Measurements from ENCODE around the gene SELPLG. TPM values are rescaled to one million over a fixed set of nuclear protein-coding genes. Genes with fewer than 3 reads are reported as not detected.

The SELPLG gene
- total RNA-seq, 1 experiment from 2014 or later = 0.34 TPM

DNA sequence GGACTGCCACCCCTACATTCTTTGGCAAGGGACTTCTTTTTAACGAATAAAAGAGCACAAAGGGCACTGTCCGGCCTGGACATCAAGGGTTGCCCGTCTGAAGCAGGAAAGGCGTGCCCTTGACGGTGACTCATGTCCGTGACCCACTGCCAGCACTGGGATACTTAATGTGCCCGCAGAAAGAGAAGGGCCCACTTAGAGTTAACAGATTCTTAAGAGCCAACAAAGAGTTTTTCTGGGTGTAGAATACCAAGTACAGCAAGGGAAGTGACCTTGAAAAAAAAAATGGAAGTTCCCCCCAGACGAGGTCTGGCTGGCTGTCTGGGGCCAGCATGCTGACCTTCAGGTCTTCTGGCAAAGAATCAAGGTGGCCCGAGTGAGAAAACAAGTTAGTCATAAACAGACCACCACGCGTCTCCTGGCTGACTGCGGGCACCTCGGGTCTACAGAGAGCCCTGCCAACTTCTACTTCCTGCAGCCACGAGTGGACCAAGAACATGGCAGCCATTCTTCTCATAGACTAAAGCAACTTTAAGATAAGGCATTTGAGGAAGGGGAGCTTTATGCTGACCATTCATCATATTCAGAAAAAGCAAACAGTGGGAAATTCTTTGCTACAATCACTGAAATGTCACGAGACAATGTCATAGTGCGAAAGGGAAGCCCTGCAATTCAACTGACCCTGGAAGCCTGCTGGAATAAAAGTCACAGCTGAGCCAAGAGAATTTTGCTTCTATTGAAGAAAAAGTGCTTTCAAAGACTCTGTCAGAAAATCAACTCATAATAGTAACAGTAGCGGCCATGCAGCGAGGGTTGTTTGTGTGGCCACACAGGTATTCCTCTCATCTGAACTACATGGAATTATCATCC lies 10.5 kb upstream of the SELPLG start:
- POLR2A ChIA-PET (ENCODE audit: low non-redundant PET) = no interaction called here
- no peaks in the 10 kb centered on the region for H3K4me1 ChIP-seq (ENCODE audit: insufficient read depth, low read length, poor library complexity, severe bottlenecking)
- no peaks in the 10 kb centered on the region for H3K27me3 ChIP-seq (replicated peaks; ENCODE audit: insufficient read depth, low read depth, low read length, poor library complexity)
- no peak for TF ChIP-seq EZH2 (IDR thresholded peaks at IDR 0.05; ENCODE audit: borderline replicate concordance, low read depth, low read length, poor library complexity, severe bottlenecking)
- no peak overlapping the region for H3K27ac ChIP-seq (ENCODE audit: low read depth, low read length, poor library complexity, severe bottlenecking)
- intact Hi-C loops (cut with micrococcal nuclease; ENCODE audit: unreplicated experiment) = no loop called here
- CTCF ChIA-PET = no interaction called here
- no peaks in the 10 kb centered on the region for H3K9me3 ChIP-seq (ENCODE audit: low read depth, low read length, poor library complexity, severe bottlenecking)
- no peak overlapping the region for H3K4me3 ChIP-seq (ENCODE audit: low read depth, low read length, poor library complexity, severe bottlenecking)
- no peak for DNase-seq (ENCODE audit: low spot score)
- BruUV-seq (replicated peaks) = no TSS peak
- H3K36me3 ChIP-seq (ENCODE audit: insufficient read depth, low read length, poor library complexity, severe bottlenecking) = peaks cover 39% of the 10 kb centered on the region

DNA sequence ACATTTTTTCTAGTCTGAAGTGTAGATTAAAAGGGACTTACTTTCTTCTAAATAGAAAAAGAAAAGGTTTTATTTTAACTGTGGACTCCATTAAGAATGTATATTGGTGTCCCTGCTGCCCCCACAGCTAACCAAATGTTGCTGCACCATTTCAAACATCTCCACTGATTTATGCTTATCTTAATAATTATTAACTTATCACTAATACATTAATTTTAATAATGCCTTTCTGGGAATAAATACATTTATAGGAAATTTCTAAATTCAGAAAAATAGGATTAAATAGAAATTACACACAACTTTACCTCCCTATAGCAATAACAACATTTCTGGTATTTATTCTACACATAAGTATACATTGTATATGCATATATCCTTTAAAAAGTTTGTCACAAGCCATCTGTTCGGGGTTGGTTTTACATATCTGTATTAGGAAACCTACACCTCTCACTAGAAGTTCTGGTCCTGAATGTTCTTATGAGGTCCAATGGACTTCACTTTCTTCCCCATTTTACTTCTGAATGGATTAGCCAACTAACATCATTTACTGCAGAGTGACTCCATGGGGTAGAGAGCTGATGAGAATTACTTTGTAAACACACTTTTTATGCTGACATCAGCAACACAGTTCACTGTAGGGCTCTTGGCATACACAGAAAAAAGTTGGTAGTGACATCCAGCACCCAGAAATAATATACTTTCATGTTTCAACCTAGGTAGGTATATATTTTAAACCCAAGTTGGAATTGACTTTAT lies 9.4 kb upstream of the SELPLG start:
- ChIA-PET CTCF (no interaction called here), POLR2A (ENCODE audit: low non-redundant PET) (no interaction called here)
- intact Hi-C loops (cut with micrococcal nuclease; ENCODE audit: unreplicated experiment) = no loop called here
- no peaks in the 10 kb centered on the region for H3K27me3 ChIP-seq (replicated peaks; ENCODE audit: insufficient read depth, low read depth, low read length, poor library complexity)
- H3K27ac ChIP-seq (ENCODE audit: low read depth, low read length, poor library complexity, severe bottlenecking) = no peak overlapping the region
- no TSS peak for BruUV-seq (replicated peaks)
- no peak for TF ChIP-seq EZH2 (IDR thresholded peaks at IDR 0.05; ENCODE audit: borderline replicate concordance, low read depth, low read length, poor library complexity, severe bottlenecking)
- TF ChIP-seq, protein P1, sequence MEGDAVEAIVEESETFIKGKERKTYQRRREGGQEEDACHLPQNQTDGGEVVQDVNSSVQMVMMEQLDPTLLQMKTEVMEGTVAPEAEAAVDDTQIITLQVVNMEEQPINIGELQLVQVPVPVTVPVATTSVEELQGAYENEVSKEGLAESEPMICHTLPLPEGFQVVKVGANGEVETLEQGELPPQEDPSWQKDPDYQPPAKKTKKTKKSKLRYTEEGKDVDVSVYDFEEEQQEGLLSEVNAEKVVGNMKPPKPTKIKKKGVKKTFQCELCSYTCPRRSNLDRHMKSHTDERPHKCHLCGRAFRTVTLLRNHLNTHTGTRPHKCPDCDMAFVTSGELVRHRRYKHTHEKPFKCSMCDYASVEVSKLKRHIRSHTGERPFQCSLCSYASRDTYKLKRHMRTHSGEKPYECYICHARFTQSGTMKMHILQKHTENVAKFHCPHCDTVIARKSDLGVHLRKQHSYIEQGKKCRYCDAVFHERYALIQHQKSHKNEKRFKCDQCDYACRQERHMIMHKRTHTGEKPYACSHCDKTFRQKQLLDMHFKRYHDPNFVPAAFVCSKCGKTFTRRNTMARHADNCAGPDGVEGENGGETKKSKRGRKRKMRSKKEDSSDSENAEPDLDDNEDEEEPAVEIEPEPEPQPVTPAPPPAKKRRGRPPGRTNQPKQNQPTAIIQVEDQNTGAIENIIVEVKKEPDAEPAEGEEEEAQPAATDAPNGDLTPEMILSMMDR (conservative IDR thresholded peaks at IDR 0.05; ENCODE audit: low read depth, low read length) = no peak
- peaks cover 28% of the 10 kb centered on the region for H3K36me3 ChIP-seq (ENCODE audit: insufficient read depth, low read length, poor library complexity, severe bottlenecking)
- H3K9me3 ChIP-seq (ENCODE audit: low read depth, low read length, poor library complexity, severe bottlenecking) = no peaks in the 10 kb centered on the region
- no peaks in the 10 kb centered on the region for H3K4me1 ChIP-seq (ENCODE audit: insufficient read depth, low read length, poor library complexity, severe bottlenecking)
- no peak overlapping the region for H3K4me3 ChIP-seq (ENCODE audit: low read depth, low read length, poor library complexity, severe bottlenecking)
- DNase-seq (ENCODE audit: low spot score) = no peak

DNA sequence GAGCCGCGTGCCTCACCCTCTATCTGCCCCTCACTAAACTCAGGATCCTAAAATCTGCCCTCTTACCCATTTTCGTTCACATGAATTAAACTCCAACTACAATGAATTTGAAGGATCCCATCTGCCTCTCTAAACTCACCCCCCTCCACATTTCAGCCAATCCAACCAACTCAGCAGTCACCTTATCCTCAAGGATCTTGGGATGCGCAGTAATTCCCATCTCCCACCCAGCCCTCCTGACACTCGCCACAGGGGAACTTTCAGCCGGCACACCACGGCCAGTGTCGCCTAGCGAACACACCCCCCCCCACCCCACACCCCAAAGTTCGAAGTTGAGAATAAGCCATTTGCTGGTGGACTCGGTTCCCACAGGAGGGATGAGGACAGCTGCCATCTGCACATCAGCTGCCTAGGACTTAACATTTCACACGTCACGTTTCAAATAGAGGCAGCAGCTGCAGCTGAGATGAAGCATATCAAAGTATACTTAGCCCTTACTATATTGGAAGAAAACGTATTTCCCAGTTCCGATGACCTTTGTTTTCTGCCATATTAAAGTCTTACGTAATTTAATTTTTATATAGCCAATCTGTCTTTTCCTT lies 8.7 kb upstream of the SELPLG start:
- POLR2A ChIA-PET (ENCODE audit: low non-redundant PET) = no interaction called here
- CTCF ChIA-PET = no interaction called here
- Histone ChIP-seq H3K36me3 (ENCODE audit: insufficient read depth, low read length, poor library complexity, severe bottlenecking) (peaks cover 22% of the 10 kb centered on the region), H3K9me3 (ENCODE audit: low read depth, low read length, poor library complexity, severe bottlenecking) (no peaks in the 10 kb centered on the region), H3K27me3 (replicated peaks; ENCODE audit: insufficient read depth, low read depth, low read length, poor library complexity) (no peaks in the 10 kb centered on the region), H3K4me1 (ENCODE audit: insufficient read depth, low read length, poor library complexity, severe bottlenecking) (no peaks in the 10 kb centered on the region), H3K27ac (ENCODE audit: low read depth, low read length, poor library complexity, severe bottlenecking) (no peak overlapping the region), H3K4me3 (ENCODE audit: low read depth, low read length, poor library complexity, severe bottlenecking) (no peak overlapping the region)
- no peak for TF ChIP-seq EZH2 (IDR thresholded peaks at IDR 0.05; ENCODE audit: borderline replicate concordance, low read depth, low read length, poor library complexity, severe bottlenecking)
- TF ChIP-seq, protein P1 (conservative IDR thresholded peaks at IDR 0.05; ENCODE audit: low read depth, low read length) = no peak
- intact Hi-C loops (cut with micrococcal nuclease; ENCODE audit: unreplicated experiment) = no loop called here
- no TSS peak for BruUV-seq (replicated peaks)
- no peak for DNase-seq (ENCODE audit: low spot score)

Measured in A673 (cell line).